ENCODE measurements around the gene BAZ2B. TPM values are rescaled to one million over a fixed set of nuclear protein-coding genes. Genes with fewer than 3 reads are reported as not detected.

BAZ2B gene
- total and polyA plus RNA-seq, 2 experiments from 2014 or later: 51.7 to 62.9 TPM

DNA sequence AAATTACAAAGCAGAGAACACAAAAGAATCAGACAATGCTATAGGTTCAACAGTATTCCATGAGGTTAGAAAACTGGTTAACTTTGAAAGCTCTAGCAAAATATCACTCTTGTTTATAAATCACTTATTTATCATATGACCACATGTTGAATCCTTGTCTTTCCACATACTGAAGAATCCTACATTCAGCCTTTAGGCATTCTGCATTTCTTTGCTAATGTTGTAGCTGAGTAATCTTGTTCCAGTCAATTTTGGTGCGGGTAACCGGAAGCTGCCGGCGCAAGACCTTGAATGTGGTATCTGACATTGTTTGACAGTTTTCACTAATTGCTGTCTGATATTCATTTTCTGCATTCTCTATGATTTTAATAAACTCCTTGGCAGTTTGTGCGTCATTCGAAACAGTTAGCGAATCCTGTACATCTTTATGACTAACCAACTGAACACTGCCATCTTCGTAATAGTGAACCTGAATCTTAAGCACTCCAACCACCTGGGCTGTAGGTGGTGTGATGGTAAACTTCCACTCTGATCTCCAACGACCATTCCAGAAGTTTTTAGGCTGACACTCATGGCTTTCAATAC lies 154.1 kb downstream of the BAZ2B start (continued):
- TF ChIP-seq, protein P1, sequence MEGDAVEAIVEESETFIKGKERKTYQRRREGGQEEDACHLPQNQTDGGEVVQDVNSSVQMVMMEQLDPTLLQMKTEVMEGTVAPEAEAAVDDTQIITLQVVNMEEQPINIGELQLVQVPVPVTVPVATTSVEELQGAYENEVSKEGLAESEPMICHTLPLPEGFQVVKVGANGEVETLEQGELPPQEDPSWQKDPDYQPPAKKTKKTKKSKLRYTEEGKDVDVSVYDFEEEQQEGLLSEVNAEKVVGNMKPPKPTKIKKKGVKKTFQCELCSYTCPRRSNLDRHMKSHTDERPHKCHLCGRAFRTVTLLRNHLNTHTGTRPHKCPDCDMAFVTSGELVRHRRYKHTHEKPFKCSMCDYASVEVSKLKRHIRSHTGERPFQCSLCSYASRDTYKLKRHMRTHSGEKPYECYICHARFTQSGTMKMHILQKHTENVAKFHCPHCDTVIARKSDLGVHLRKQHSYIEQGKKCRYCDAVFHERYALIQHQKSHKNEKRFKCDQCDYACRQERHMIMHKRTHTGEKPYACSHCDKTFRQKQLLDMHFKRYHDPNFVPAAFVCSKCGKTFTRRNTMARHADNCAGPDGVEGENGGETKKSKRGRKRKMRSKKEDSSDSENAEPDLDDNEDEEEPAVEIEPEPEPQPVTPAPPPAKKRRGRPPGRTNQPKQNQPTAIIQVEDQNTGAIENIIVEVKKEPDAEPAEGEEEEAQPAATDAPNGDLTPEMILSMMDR (conservative IDR thresholded peaks at IDR 0.05; ENCODE audit: low read depth in 2 of 2): no peak

DNA sequence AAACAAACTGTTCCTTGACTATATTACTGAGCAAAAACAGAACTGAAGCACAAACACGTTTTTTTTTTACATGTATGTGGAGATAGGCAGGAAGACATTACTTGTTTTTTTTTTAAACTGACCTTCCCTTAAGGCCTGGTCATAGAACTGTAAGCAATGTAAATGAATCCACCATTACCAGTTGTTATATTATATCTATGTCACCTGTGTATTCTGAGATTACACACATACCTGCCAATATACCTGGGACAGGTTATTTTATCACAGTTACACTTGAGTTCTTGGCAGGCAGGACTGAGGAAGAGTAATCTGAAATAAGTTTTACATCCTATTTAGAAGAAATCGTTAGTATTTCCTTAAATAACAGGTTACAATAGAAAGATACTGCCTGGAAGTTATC lies 155.3 kb downstream of the BAZ2B start:
- Histone ChIP-seq H3K36me3 (ENCODE audit: insufficient read depth) (no peaks in the 10 kb centered on the region), H3F3A (replicated peaks; ENCODE audit: low read depth) (no peaks in the 10 kb centered on the region), H4K20me1 (replicated peaks; ENCODE audit: insufficient read depth) (no peaks in the 10 kb centered on the region; the same call in 1 of the 2 replicates), H3K4me1 (ENCODE audit: insufficient read depth) (no peaks in the 10 kb centered on the region), H3K79me2 (replicated peaks; ENCODE audit: insufficient read depth) (no peaks in the 10 kb centered on the region; the same call in 1 of the 2 replicates), H3K4me3 (no peak overlapping the region), H3K4me2 (no peak overlapping the region), H3K27ac (ENCODE audit: low read depth) (no peak overlapping the region), H2AFZ (no peak overlapping the region), H3K9me2 (ENCODE audit: insufficient read depth) (no peaks in the 10 kb centered on the region), H3K27me3 (ENCODE audit: insufficient read depth) (no peaks in the 10 kb centered on the region)
- H3K4me3 Mint-ChIP-seq: no peak overlapping the region
- H3K4me1 Mint-ChIP-seq: no peaks in the 10 kb centered on the region
- DNase-seq (ENCODE audit: low spot score) (no peak), ATAC-seq (no peak)
- no peaks in the 10 kb centered on the region for H3K36me3 Mint-ChIP-seq (ENCODE audit: low read depth)
- no peaks in the 10 kb centered on the region for H3K27me3 Mint-ChIP-seq (ENCODE audit: insufficient read depth, low read depth, poor library complexity)
- no peaks in the 10 kb centered on the region for H3K9me3 Mint-ChIP-seq
- no peak overlapping the region for H3K27ac Mint-ChIP-seq
- no peak for TF ChIP-seq STAT1 (IDR thresholded peaks at IDR 0.05; ENCODE audit: unreplicated experiment)
- TF ChIP-seq EZH2phosphoT487 (IDR thresholded peaks at IDR 0.05; ENCODE audit: unreplicated experiment): no peak
- TF ChIP-seq CREB1 (CRISPR knock-in tag; IDR thresholded peaks at IDR 0.05; ENCODE audit: low read depth): no peak
- no peak for TF ChIP-seq ZNF114 (CRISPR knock-in tag; IDR thresholded peaks at IDR 0.05)
- no peak for TF ChIP-seq POLR2AphosphoS5 (IDR thresholded peaks at IDR 0.05; ENCODE audit: low read depth)
- TF ChIP-seq, protein P2, sequence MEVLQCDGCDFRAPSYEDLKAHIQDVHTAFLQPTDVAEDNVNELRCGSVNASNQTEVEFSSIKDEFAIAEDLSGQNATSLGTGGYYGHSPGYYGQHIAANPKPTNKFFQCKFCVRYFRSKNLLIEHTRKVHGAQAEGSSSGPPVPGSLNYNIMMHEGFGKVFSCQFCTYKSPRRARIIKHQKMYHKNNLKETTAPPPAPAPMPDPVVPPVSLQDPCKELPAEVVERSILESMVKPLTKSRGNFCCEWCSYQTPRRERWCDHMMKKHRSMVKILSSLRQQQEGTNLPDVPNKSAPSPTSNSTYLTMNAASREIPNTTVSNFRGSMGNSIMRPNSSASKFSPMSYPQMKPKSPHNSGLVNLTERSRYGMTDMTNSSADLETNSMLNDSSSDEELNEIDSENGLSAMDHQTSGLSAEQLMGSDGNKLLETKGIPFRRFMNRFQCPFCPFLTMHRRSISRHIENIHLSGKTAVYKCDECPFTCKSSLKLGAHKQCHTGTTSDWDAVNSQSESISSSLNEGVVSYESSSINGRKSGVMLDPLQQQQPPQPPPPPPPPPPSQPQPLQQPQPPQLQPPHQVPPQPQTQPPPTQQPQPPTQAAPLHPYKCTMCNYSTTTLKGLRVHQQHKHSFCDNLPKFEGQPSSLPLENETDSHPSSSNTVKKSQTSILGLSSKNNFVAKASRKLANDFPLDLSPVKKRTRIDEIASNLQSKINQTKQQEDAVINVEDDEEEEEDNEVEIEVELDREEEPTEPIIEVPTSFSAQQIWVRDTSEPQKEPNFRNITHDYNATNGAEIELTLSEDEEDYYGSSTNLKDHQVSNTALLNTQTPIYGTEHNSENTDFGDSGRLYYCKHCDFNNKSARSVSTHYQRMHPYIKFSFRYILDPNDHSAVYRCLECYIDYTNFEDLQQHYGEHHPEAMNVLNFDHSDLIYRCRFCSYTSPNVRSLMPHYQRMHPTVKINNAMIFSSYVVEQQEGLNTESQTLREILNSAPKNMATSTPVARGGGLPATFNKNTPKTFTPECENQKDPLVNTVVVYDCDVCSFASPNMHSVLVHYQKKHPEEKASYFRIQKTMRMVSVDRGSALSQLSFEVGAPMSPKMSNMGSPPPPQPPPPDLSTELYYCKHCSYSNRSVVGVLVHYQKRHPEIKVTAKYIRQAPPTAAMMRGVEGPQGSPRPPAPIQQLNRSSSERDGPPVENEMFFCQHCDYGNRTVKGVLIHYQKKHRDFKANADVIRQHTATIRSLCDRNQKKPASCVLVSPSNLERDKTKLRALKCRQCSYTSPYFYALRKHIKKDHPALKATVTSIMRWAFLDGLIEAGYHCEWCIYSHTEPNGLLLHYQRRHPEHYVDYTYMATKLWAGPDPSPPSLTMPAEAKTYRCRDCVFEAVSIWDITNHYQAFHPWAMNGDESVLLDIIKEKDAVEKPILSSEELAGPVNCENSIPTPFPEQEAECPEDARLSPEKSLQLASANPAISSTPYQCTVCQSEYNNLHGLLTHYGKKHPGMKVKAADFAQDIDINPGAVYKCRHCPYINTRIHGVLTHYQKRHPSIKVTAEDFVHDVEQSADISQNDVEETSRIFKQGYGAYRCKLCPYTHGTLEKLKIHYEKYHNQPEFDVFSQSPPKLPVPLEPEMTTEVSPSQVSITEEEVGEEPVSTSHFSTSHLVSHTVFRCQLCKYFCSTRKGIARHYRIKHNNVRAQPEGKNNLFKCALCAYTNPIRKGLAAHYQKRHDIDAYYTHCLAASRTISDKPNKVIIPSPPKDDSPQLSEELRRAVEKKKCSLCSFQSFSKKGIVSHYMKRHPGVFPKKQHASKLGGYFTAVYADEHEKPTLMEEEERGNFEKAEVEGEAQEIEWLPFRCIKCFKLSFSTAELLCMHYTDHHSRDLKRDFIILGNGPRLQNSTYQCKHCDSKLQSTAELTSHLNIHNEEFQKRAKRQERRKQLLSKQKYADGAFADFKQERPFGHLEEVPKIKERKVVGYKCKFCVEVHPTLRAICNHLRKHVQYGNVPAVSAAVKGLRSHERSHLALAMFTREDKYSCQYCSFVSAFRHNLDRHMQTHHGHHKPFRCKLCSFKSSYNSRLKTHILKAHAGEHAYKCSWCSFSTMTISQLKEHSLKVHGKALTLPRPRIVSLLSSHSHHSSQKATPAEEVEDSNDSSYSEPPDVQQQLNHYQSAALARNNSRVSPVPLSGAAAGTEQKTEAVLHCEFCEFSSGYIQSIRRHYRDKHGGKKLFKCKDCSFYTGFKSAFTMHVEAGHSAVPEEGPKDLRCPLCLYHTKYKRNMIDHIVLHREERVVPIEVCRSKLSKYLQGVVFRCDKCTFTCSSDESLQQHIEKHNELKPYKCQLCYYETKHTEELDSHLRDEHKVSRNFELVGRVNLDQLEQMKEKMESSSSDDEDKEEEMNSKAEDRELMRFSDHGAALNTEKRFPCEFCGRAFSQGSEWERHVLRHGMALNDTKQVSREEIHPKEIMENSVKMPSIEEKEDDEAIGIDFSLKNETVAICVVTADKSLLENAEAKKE (CRISPR knock-in tag; IDR thresholded peaks at IDR 0.05): no peak
- TF ChIP-seq, protein P1 (conservative IDR thresholded peaks at IDR 0.05; ENCODE audit: low read depth in 2 of 2): no peak
- TF ChIP-seq ZNF331 (CRISPR knock-in tag; IDR thresholded peaks at IDR 0.05; ENCODE audit: low read depth): no peak
- no peak for TF ChIP-seq JUNB (IDR thresholded peaks at IDR 0.05; ENCODE audit: unreplicated experiment)
- no peak for TF ChIP-seq EZH2 (IDR thresholded peaks at IDR 0.05; ENCODE audit: low read depth, unreplicated experiment)
- TF ChIP-seq NANOG (IDR thresholded peaks at IDR 0.05; ENCODE audit: borderline replicate concordance): no peak

All from GM23338 (cell line).